WTC11 (cell line): ENCODE measurements around the gene MSANTD2. TPM values are rescaled to one million over a fixed set of nuclear protein-coding genes. Genes with fewer than 3 reads are reported as not detected.

Source experiments
- ATAC-seq: fragments of 200-7000 bp; cut with Tn5 transposase; 2 replicates; pipeline ENCODE4 v1.10.0; 2021; ENCODE audit warnings: mild to moderate bottlenecking, moderate library complexity
- CTCF ChIA-PET: fragments of 300-600 bp; sonication (Branson Sonifier 250); formaldehyde crosslinking; loops from one replicate; lab custom pipeline; 2021; ENCODE audit warnings: antibody characterized with exemption; lab: Charles Lee
- POLR2A ChIA-PET: fragments of 350-600 bp; sonication (Branson Sonifier 250); formaldehyde crosslinking; loops from one replicate; lab custom pipeline; 2021; ENCODE audit warnings: antibody characterized with exemption; lab: Charles Lee
- DNase-seq: peaks from one replicate; pipeline ENCODE4 v3.0.0; 2021; ENCODE audit warnings: low spot score
- H3K27ac Mint-ChIP-seq: 2 replicates; pipeline ENCODE4 v1.8.0; 2021; ENCODE audit warnings: mixed read lengths
- H3K27me3 Mint-ChIP-seq: 2 replicates; pipeline ENCODE4 v1.8.0; 2021; ENCODE audit warnings: low read depth, mild to moderate bottlenecking, moderate library complexity, mixed read lengths
- H3K36me3 Mint-ChIP-seq: 2 replicates; pipeline ENCODE4 v1.8.0; 2021; ENCODE audit warnings: mixed read lengths
- H3K4me1 Mint-ChIP-seq: 2 replicates; pipeline ENCODE4 v1.8.0; 2022; ENCODE audit warnings: mixed read lengths
- H3K4me3 Mint-ChIP-seq: 2 replicates; pipeline ENCODE4 v1.8.0; 2021; ENCODE audit warnings: mild to moderate bottlenecking, moderate library complexity, mixed read lengths
- H3K9me3 Mint-ChIP-seq: 2 replicates; pipeline ENCODE4 v1.8.0; 2021; ENCODE audit warnings: mixed read lengths
- ATF1 ChIP-seq: sonication (generic); formaldehyde crosslinking; IDR thresholded peaks from 2 replicates; pipeline ENCODE4 v1.8.1; 2023; ENCODE audit warnings: mild to moderate bottlenecking, moderate library complexity, missing genetic modification reagents
- ESRRA ChIP-seq: sonication (generic); formaldehyde crosslinking; IDR thresholded peaks from 2 replicates; pipeline ENCODE4 v1.8.1; 2022; ENCODE audit warnings: mild to moderate bottlenecking, missing genetic modification reagents, borderline replicate concordance
- ETV6 ChIP-seq: sonication (generic); formaldehyde crosslinking; IDR thresholded peaks from 2 replicates; pipeline ENCODE4 v1.8.1; 2022; ENCODE audit warnings: mild to moderate bottlenecking, missing genetic modification reagents
- JUN ChIP-seq: sonication (generic); formaldehyde crosslinking; IDR thresholded peaks from 2 replicates; pipeline ENCODE4 v1.8.0; 2023; ENCODE audit warnings: mild to moderate bottlenecking, missing genetic modification reagents
- NR3C1 ChIP-seq: sonication (generic); formaldehyde crosslinking; conservative IDR thresholded peaks from 2 replicates; pipeline ENCODE4 v1.8.1; 2023; ENCODE audit warnings: low read depth, mild to moderate bottlenecking, missing genetic modification reagents
- OVOL2 ChIP-seq: fragments of 250-450 bp; sonication (Bioruptor Pico); IDR thresholded peaks from 2 replicates; pipeline ENCODE4 v1.9.0; 2021; ENCODE audit warnings: mild to moderate bottlenecking, borderline replicate concordance
- ZNF138 ChIP-seq: sonication (generic); formaldehyde crosslinking; conservative IDR thresholded peaks from 2 replicates; pipeline ENCODE4 v1.8.1; 2022; ENCODE audit warnings: mild to moderate bottlenecking, moderate library complexity, missing genetic modification reagents
- ZNF671 ChIP-seq: fragments of 250-450 bp; sonication (Bioruptor Pico); IDR thresholded peaks from 2 replicates; pipeline ENCODE4 v1.8.0; 2021; ENCODE audit warnings: mild to moderate bottlenecking
- total RNA-seq: library from RNA; stranded (reverse); gene quantifications from 3 replicates; pipeline ENCODE4 v1.2.3, GENCODE V29; 2021
- TF ChIP-seq, protein P1 (sequence below): sonication (generic); formaldehyde crosslinking; IDR thresholded peaks from 2 replicates; pipeline ENCODE4 v1.8.0; 2022; ENCODE audit warnings: mild to moderate bottlenecking, missing genetic modification reagents
- TF ChIP-seq, protein P2 (sequence below): sonication (generic); formaldehyde crosslinking; conservative IDR thresholded peaks from 2 replicates; pipeline ENCODE4 v1.8.1; 2023; ENCODE audit warnings: mild to moderate bottlenecking, low read depth, missing genetic modification reagents, moderate library complexity
- TF ChIP-seq, protein P3 (sequence below): sonication (generic); formaldehyde crosslinking; IDR thresholded peaks from 2 replicates; pipeline ENCODE4 v1.8.1; 2023; ENCODE audit warnings: mild to moderate bottlenecking, missing genetic modification reagents, borderline replicate concordance
- TF ChIP-seq, protein P4 (sequence below): fragments of 250-450 bp; sonication (Bioruptor Pico); IDR thresholded peaks from 2 replicates; pipeline ENCODE4 v1.9.0; 2021; ENCODE audit warnings: mild to moderate bottlenecking
- TF ChIP-seq, protein P5 (sequence below): sonication (generic); formaldehyde crosslinking; IDR thresholded peaks from 2 replicates; pipeline ENCODE4 v1.8.0; 2022; ENCODE audit warnings: mild to moderate bottlenecking, missing genetic modification reagents
- TF ChIP-seq, protein P6 (sequence below): sonication (generic); formaldehyde crosslinking; IDR thresholded peaks from 2 replicates; pipeline ENCODE4 v1.8.1; 2023; ENCODE audit warnings: mild to moderate bottlenecking, missing genetic modification reagents

Gene MSANTD2
- total RNA-seq, 1 experiment from 2014 or later = 17.5 TPM

DNA sequence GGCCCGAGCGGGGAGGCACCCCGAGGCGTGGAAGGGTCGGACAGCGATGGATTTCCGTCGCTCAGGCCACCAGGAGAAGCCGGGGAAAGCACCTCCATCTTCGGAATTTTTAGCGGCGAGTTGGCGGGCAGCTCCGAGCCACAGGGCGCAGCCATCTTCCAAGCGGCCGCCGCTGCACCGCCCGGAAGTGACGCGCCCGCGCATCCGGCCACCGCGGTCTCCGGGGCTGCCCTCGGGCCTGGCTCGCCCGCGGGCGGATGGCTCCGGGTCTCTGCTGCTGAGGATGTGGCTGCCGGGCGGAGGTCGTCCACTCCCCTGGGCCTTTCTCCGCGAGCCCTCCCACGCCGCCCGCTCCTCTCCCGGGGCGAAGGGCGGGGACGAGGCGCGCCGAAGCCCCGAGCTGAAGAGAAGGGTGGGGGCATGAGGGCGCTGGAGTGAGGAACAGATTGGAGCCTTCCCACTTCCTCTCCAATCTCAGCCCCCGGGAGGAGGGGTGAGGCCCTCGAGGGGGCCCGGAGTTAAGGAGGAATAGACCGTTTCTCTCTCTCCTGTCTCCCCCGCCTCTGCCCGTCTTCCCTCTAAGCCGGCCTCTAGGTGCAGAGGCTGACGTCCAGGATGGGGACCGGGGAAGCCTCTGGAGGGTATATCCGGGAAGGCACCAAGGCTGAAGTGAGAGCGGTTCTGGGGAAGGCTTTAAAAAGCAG, at the start of gene MSANTD2 (continued):
- TF ChIP-seq, protein P1, sequence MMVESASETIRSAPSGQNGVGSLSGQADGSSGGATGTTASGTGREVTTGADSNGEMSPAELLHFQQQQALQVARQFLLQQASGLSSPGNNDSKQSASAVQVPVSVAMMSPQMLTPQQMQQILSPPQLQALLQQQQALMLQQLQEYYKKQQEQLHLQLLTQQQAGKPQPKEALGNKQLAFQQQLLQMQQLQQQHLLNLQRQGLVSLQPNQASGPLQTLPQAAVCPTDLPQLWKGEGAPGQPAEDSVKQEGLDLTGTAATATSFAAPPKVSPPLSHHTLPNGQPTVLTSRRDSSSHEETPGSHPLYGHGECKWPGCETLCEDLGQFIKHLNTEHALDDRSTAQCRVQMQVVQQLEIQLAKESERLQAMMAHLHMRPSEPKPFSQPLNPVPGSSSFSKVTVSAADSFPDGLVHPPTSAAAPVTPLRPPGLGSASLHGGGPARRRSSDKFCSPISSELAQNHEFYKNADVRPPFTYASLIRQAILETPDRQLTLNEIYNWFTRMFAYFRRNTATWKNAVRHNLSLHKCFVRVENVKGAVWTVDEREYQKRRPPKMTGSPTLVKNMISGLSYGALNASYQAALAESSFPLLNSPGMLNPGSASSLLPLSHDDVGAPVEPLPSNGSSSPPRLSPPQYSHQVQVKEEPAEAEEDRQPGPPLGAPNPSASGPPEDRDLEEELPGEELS (CRISPR knock-in tag) = peak; percentile 60; the same call in 1 of the 2 replicates
- TF ChIP-seq ATF1 (CRISPR knock-in tag) = no peak
- TF ChIP-seq, protein P2, sequence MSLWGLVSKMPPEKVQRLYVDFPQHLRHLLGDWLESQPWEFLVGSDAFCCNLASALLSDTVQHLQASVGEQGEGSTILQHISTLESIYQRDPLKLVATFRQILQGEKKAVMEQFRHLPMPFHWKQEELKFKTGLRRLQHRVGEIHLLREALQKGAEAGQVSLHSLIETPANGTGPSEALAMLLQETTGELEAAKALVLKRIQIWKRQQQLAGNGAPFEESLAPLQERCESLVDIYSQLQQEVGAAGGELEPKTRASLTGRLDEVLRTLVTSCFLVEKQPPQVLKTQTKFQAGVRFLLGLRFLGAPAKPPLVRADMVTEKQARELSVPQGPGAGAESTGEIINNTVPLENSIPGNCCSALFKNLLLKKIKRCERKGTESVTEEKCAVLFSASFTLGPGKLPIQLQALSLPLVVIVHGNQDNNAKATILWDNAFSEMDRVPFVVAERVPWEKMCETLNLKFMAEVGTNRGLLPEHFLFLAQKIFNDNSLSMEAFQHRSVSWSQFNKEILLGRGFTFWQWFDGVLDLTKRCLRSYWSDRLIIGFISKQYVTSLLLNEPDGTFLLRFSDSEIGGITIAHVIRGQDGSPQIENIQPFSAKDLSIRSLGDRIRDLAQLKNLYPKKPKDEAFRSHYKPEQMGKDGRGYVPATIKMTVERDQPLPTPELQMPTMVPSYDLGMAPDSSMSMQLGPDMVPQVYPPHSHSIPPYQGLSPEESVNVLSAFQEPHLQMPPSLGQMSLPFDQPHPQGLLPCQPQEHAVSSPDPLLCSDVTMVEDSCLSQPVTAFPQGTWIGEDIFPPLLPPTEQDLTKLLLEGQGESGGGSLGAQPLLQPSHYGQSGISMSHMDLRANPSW (CRISPR knock-in tag) = 0 out of 2 replicates have a peak, but pooled peaks have one; percentile 30

DNA sequence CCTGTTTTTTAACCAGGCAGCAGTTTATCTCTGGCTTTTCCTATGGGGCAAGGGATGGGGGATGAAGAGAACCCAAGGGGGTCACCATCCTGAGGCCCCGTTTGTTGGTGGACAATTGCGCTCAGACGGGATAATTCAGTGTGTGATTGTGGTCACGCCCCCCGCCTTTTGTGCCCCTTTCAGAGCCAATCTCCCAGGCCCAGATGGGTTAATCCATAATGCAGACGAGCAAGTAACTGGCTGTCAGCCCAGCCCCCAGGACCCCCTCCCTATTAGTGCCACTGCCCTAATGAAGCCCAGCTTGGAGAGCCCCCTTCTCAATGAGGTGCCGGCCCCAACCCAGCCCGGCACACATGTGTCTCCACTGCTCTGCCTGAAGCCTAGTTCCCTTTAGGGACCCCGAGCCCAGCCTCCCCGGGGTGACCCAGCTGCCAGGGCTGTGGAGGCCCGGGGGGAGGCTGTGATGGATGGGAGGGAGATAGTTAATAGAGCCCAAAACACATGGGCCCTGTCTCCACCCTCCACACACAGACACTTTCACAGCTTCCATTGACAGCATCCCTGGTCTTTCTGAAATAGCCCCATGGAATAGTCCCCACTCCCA, 46.0 kb upstream of the MSANTD2 start:
- Mint-ChIP-seq H3K4me1 (peaks cover 26% of the 10 kb centered on the region), H3K27me3 (no peaks in the 10 kb centered on the region)
- TF ChIP-seq ZNF138 (CRISPR knock-in tag) = no peak
- TF ChIP-seq ETV6 (CRISPR knock-in tag) = no peak
- TF ChIP-seq ZNF671 (CRISPR knock-in tag) = no peak
- TF ChIP-seq, protein P3, sequence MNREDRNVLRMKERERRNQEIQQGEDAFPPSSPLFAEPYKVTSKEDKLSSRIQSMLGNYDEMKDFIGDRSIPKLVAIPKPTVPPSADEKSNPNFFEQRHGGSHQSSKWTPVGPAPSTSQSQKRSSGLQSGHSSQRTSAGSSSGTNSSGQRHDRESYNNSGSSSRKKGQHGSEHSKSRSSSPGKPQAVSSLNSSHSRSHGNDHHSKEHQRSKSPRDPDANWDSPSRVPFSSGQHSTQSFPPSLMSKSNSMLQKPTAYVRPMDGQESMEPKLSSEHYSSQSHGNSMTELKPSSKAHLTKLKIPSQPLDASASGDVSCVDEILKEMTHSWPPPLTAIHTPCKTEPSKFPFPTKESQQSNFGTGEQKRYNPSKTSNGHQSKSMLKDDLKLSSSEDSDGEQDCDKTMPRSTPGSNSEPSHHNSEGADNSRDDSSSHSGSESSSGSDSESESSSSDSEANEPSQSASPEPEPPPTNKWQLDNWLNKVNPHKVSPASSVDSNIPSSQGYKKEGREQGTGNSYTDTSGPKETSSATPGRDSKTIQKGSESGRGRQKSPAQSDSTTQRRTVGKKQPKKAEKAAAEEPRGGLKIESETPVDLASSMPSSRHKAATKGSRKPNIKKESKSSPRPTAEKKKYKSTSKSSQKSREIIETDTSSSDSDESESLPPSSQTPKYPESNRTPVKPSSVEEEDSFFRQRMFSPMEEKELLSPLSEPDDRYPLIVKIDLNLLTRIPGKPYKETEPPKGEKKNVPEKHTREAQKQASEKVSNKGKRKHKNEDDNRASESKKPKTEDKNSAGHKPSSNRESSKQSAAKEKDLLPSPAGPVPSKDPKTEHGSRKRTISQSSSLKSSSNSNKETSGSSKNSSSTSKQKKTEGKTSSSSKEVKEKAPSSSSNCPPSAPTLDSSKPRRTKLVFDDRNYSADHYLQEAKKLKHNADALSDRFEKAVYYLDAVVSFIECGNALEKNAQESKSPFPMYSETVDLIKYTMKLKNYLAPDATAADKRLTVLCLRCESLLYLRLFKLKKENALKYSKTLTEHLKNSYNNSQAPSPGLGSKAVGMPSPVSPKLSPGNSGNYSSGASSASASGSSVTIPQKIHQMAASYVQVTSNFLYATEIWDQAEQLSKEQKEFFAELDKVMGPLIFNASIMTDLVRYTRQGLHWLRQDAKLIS (CRISPR knock-in tag) = no peak
- TF ChIP-seq, protein P4, sequence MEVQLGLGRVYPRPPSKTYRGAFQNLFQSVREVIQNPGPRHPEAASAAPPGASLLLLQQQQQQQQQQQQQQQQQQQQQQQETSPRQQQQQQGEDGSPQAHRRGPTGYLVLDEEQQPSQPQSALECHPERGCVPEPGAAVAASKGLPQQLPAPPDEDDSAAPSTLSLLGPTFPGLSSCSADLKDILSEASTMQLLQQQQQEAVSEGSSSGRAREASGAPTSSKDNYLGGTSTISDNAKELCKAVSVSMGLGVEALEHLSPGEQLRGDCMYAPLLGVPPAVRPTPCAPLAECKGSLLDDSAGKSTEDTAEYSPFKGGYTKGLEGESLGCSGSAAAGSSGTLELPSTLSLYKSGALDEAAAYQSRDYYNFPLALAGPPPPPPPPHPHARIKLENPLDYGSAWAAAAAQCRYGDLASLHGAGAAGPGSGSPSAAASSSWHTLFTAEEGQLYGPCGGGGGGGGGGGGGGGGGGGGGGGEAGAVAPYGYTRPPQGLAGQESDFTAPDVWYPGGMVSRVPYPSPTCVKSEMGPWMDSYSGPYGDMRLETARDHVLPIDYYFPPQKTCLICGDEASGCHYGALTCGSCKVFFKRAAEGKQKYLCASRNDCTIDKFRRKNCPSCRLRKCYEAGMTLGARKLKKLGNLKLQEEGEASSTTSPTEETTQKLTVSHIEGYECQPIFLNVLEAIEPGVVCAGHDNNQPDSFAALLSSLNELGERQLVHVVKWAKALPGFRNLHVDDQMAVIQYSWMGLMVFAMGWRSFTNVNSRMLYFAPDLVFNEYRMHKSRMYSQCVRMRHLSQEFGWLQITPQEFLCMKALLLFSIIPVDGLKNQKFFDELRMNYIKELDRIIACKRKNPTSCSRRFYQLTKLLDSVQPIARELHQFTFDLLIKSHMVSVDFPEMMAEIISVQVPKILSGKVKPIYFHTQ (CRISPR knock-in tag) = no peak
- TF ChIP-seq NR3C1 = no peak
- TF ChIP-seq OVOL2 (CRISPR knock-in tag) = no peak
- TF ChIP-seq, protein P5, sequence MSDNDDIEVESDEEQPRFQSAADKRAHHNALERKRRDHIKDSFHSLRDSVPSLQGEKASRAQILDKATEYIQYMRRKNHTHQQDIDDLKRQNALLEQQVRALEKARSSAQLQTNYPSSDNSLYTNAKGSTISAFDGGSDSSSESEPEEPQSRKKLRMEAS (CRISPR knock-in tag) = no peak
- no peak for TF ChIP-seq ESRRA (CRISPR knock-in tag)
- TF ChIP-seq, protein P6, sequence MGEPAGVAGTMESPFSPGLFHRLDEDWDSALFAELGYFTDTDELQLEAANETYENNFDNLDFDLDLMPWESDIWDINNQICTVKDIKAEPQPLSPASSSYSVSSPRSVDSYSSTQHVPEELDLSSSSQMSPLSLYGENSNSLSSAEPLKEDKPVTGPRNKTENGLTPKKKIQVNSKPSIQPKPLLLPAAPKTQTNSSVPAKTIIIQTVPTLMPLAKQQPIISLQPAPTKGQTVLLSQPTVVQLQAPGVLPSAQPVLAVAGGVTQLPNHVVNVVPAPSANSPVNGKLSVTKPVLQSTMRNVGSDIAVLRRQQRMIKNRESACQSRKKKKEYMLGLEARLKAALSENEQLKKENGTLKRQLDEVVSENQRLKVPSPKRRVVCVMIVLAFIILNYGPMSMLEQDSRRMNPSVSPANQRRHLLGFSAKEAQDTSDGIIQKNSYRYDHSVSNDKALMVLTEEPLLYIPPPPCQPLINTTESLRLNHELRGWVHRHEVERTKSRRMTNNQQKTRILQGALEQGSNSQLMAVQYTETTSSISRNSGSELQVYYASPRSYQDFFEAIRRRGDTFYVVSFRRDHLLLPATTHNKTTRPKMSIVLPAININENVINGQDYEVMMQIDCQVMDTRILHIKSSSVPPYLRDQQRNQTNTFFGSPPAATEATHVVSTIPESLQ (CRISPR knock-in tag) = no peak
- no peak for TF ChIP-seq JUN (CRISPR knock-in tag)

More for the DNA sequence above, 46.0 kb upstream of the MSANTD2 start:
- H3K4me3 Mint-ChIP-seq = no peak overlapping the region
- ChIA-PET POLR2A (interaction anchor here (1.5 kb wide), 1 partner anchor 80 kb away, joined by 4 read pairs; no protein-coding TSS in a partner anchor), CTCF (interaction anchor here (1.0 to 1.3 kb wide), 3 partner anchors 8 to 500 kb away, joined by 3 to 4 read pairs (median 3); no protein-coding TSS in a partner anchor)
- no peak overlapping the region for H3K27ac Mint-ChIP-seq
- no peak for ATAC-seq
- H3K9me3 Mint-ChIP-seq = no peaks in the 10 kb centered on the region
- no peak for DNase-seq
- H3K36me3 Mint-ChIP-seq = no peaks in the 10 kb centered on the region
